Stomach (tissue), 9 donors: Measurements from ENCODE around the gene IL17RE. TPM values are rescaled to one million over a fixed set of nuclear protein-coding genes. Genes with fewer than 3 reads are reported as not detected.
"Not testable (repeated sequence)": the region's sequence is repeated elsewhere in the genome, so short reads cannot be mapped to it uniquely, and the experiment has no call there.

Experiments used
- DNase-seq, 2 donors: peaks; one replicate each; pipeline versions ENCODE4 v3.0.0 to v3.0.0-alpha.2; 2013 to 2019
- H3K27ac ChIP-seq, 5 donors: fragments of 200-600 bp in 4 of 5; sonication (generic) in 4 of 5; one replicate each; pipeline ENCODE4 v1.5.1; 2013 to 2019; ENCODE audit warnings: mild to moderate bottlenecking in 1 of 5, moderate library complexity in 1 of 5
- H3K27me3 ChIP-seq, 3 donors: fragments of 200-600 bp; sonication (generic); one replicate each; pipeline ENCODE4 v1.5.1; 2017 to 2019; ENCODE audit warnings: mixed run types in 1 of 3
- H3K36me3 ChIP-seq, 4 donors: fragments of 200-600 bp; sonication (generic); 1 replicate in 3 of 4; 2 replicates in 1 of 4; pipeline ENCODE4 v1.5.1; 2016 to 2019
- H3K4me1 ChIP-seq, 4 donors: fragments of 200-600 bp; sonication (generic); one replicate each; pipeline ENCODE4 v1.5.1; 2016 to 2019
- H3K4me3 ChIP-seq, 4 donors: fragments of 200-600 bp; sonication (generic) in 3 of 4; one replicate each; pipeline ENCODE4 v1.5.1; 2016 to 2019; ENCODE audit warnings: mild to moderate bottlenecking in 1 of 4
- H3K9me3 ChIP-seq, 4 donors: fragments of 200-600 bp; sonication (generic); one replicate each; pipeline ENCODE4 v1.5.1; 2016 to 2019
- EP300 ChIP-seq: sonication (generic); formaldehyde crosslinking; IDR thresholded peaks from one replicate; pipeline ENCODE4 v1.6.1; 2017; ENCODE audit warnings: antibody characterized with exemption
- POLR2A ChIP-seq, 4 donors: fragments of 450-650 bp; IDR thresholded peaks; one replicate each; pipeline ENCODE4 v1.6.1; 2016; ENCODE audit warnings: antibody characterized with exemption in 4 of 4, control low read depth in 2 of 4, mild to moderate bottlenecking in 1 of 4, moderate library complexity in 1 of 4
- POLR2AphosphoS5 ChIP-seq, 3 donors: sonication (generic); formaldehyde crosslinking; IDR thresholded peaks; one replicate each; pipeline ENCODE4 v1.6.1; 2016; ENCODE audit warnings: antibody characterized with exemption in 3 of 3
- WGBS, 5 donors: extraction: QIAGEN DNeasy Blood & Tissue Kit in 3 of 5; methylation state at CpG; one replicate each; pipeline versions ENCODE4 v1.1.5 to v1.1.7; 2013 to 2018; 5-methylcytosine and 5-hydroxymethylcytosine counted together
- intact Hi-C: fragments of 100-400 bp; cut with DNase I; formaldehyde crosslinking; loops from one replicate; pipeline ENCODE4 v1.15.1; 2023; ENCODE audit warnings: low total_unique reads
- polyA plus RNA-seq, 3 donors: library from polyadenylated mRNA; stranded (reverse); fragments of 200-250 nt; gene quantifications; one replicate each; pipeline ENCODE4 v1.2.3, GENCODE V29; 2013
- total RNA-seq, 5 donors: library from RNA; depleted of rRNA; stranded (reverse); fragments of >200 nt; gene quantifications; one replicate each; pipeline versions ENCODE4 v1.1.0 to v1.2.3, GENCODE V29; 2014 to 2016
- TF ChIP-seq, protein P1 (sequence below), 7 experiments: fragments of 450-650 bp in 4 of 7; fragments of 200-600 bp in 3 of 7; sonication (generic) in 3 of 7; IDR thresholded peaks; one replicate each; pipeline ENCODE4 v1.5.1; 2016 to 2019; ENCODE audit warnings: antibody characterized with exemption in 7 of 7, control low read depth in 2 of 7, mild to moderate bottlenecking in 1 of 7
- donor health status: healthy with polysubstance abuse.
- donor health status: Bipolar disorder and iron deficiency.
- donor health status: healthy.

IL17RE gene
- total and polyA plus RNA-seq, 8 donors, result 10.3 to 301 (median 40.7) TPM

GRCh38 chr3:9893739-9894138, 8.9 kb upstream of the IL17RE start:
- Histone ChIP-seq H3K36me3 (peaks cover 0 to 19% (median 16%) of the 10 kb centered on the region in 4 donors), H3K9me3 (no peaks in the 10 kb centered on the region), H3K27ac (peak overlapping the region in 4 of 5 donors; percentile 7 to 53 (median 23)), H3K4me3 (no peak overlapping the region), H3K27me3 (no peaks in the 10 kb centered on the region), H3K4me1 (peaks cover 36 to 70% (median 53%) of the 10 kb centered on the region in 4 donors)
- no peak for DNase-seq
- 72 to 89% (median 86%) methylated on average over 1 of the region's 1 CpG for WGBS, 5 donors
- no peak for TF ChIP-seq POLR2AphosphoS5 (IDR thresholded peaks at IDR 0.05)
- TF ChIP-seq, protein P1, sequence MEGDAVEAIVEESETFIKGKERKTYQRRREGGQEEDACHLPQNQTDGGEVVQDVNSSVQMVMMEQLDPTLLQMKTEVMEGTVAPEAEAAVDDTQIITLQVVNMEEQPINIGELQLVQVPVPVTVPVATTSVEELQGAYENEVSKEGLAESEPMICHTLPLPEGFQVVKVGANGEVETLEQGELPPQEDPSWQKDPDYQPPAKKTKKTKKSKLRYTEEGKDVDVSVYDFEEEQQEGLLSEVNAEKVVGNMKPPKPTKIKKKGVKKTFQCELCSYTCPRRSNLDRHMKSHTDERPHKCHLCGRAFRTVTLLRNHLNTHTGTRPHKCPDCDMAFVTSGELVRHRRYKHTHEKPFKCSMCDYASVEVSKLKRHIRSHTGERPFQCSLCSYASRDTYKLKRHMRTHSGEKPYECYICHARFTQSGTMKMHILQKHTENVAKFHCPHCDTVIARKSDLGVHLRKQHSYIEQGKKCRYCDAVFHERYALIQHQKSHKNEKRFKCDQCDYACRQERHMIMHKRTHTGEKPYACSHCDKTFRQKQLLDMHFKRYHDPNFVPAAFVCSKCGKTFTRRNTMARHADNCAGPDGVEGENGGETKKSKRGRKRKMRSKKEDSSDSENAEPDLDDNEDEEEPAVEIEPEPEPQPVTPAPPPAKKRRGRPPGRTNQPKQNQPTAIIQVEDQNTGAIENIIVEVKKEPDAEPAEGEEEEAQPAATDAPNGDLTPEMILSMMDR (IDR thresholded peaks at IDR 0.05), result no peak
- TF ChIP-seq POLR2A (IDR thresholded peaks at IDR 0.05), result no peak
- no peak for TF ChIP-seq EP300
- intact Hi-C loops, result no loop called here

DNA sequence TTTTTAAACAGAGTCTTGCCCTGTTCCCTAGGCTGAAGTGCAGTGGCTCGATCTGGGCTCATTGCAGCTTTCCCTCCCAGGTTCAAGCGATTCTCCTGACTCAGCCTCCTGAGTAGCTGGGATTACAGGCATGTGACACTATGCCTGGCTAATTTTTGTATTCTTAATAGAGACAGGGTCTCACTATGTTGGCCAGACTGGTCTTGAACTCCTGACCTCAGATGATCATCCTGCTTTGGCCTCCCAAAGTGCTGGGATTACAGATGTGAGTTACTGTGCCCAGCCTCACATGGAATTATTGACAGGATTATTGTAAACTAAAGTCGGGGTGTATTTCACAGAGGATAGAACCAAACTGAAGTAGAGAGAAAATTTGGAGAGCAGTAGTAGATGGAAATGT, 6.9 kb upstream of the IL17RE start:
- H3K9me3 ChIP-seq, H3K4me3 ChIP-seq, DNase-seq, intact Hi-C loops, H3K27me3 ChIP-seq: not testable (repeated sequence)
- peaks cover 37 to 75% (median 62%) of the 10 kb centered on the region in 4 donors for H3K4me1 ChIP-seq
- WGBS, 5 donors, result 89 to 96% (median 94%) methylated on average over 3 of the region's 3 CpGs
- peak overlapping the region in 1 of 5 donors; percentile 34 for H3K27ac ChIP-seq
- H3K36me3 ChIP-seq, result peaks cover 0 to 19% (median 16%) of the 10 kb centered on the region in 4 donors

GRCh38 chr3:9896755-9897407, 5.8 kb upstream of the IL17RE start:
- H3K9me3 ChIP-seq, H3K27me3 ChIP-seq, intact Hi-C loops, DNase-seq, H3K4me3 ChIP-seq: not testable (repeated sequence)
- Histone ChIP-seq H3K36me3 (peaks cover 0 to 19% (median 16%) of the 10 kb centered on the region in 4 donors), H3K4me1 (peaks cover 29 to 66% (median 57%) of the 10 kb centered on the region in 4 donors), H3K27ac (peak overlapping the region; percentile 69 to 92 (median 86))
- 75 to 92% (median 87%) methylated on average over 10 of the region's 10 CpGs for WGBS, 5 donors

GRCh38 chr3:9897408-9898372, 5.0 kb upstream of the IL17RE start:
- peak in 2 of 3 donors; percentile 64 to 85 for TF ChIP-seq POLR2AphosphoS5 (IDR thresholded peaks at IDR 0.05)
- TF ChIP-seq, protein P1 (IDR thresholded peaks at IDR 0.05), result no peak
- Histone ChIP-seq H3K27ac (peak overlapping the region; percentile 81 to 92 (median 87)), H3K4me1 (peaks cover 35 to 66% (median 57%) of the 10 kb centered on the region in 4 donors), H3K4me3 (peak overlapping the region in 1 of 4 donors; percentile 7), H3K27me3 (no peaks in the 10 kb centered on the region), H3K9me3 (no peaks in the 10 kb centered on the region), H3K36me3 (peaks cover 0 to 15% (median 11%) of the 10 kb centered on the region in 4 donors)
- intact Hi-C loops, result no loop called here
- DNase-seq, result peak; percentile 81 to 95
- WGBS, 5 donors, result 20 to 60% (median 32%) methylated on average over 4 of the region's 4 CpGs

GRCh38 chr3:9898467-9899241, 4.0 kb upstream of the IL17RE start:
- Histone ChIP-seq H3K4me1 (peaks cover 43 to 67% (median 57%) of the 10 kb centered on the region in 4 donors), H3K27me3 (no peaks in the 10 kb centered on the region), H3K9me3 (no peaks in the 10 kb centered on the region), H3K36me3 (peaks cover 0 to 5% (median 3%) of the 10 kb centered on the region in 4 donors), H3K4me3 (peak overlapping the region in 1 of 4 donors; percentile 7), H3K27ac (peak overlapping the region; percentile 81 to 92 (median 87))
- peak; percentile 60 to 80 for DNase-seq
- TF ChIP-seq, protein P1 (IDR thresholded peaks at IDR 0.05), result no peak
- TF ChIP-seq EP300 (no peak), POLR2A (IDR thresholded peaks at IDR 0.05) (no peak), POLR2AphosphoS5 (IDR thresholded peaks at IDR 0.05) (no peak)
- intact Hi-C loops, result no loop called here
- 30 to 63% (median 49%) methylated on average over 8 of the region's 8 CpGs for WGBS, 5 donors
